GM21737 (cell line): ENCODE measurements around the gene PSTK.

Experiments used
- ATAC-seq: cut with Tn5 transposase; IDR thresholded peaks from one replicate; pipeline ENCODE4 v1.9.1; 2021; ENCODE audit warnings: mild to moderate bottlenecking, moderate library complexity; ENCODE audit not compliant: unreplicated experiment

PSTK gene

GRCh38 chr10:122992031-122992585, 11.9 kb downstream of the PSTK start:
- no peak for ATAC-seq

GRCh38 chr10:122993797-122994336, 13.7 kb downstream of the PSTK start:
- no peak for ATAC-seq

GRCh38 chr10:122995936-122996335, 15.7 kb downstream of the PSTK start:
- ATAC-seq: no peak

- ATAC-seq: no peak
Observed at GRCh38 chr10:122997864-122998263, 17.7 kb downstream of the PSTK start.

GRCh38 chr10:122998360-122998917, 18.2 kb downstream of the PSTK start:
- no peak for ATAC-seq

- no peak for ATAC-seq
Observed at GRCh38 chr10:122998934-122999333, 18.7 kb downstream of the PSTK start.

- no peak for ATAC-seq
Observed at GRCh38 chr10:122999347-122999746, 19.1 kb downstream of the PSTK start.

- ATAC-seq: no peak
Observed at GRCh38 chr10:123000155-123000554, 20.0 kb downstream of the PSTK start.

GRCh38 chr10:123001370-123001769, 21.2 kb downstream of the PSTK start:
- ATAC-seq: no peak

GRCh38 chr10:123004298-123004697, 24.1 kb downstream of the PSTK start:
- no peak for ATAC-seq

GRCh38 chr10:123007558-123008354, 27.6 kb downstream of the PSTK start:
- peak; percentile 31 for ATAC-seq

- peak; percentile 91 for ATAC-seq
Observed at GRCh38 chr10:123008355-123009104, 28.3 kb downstream of the PSTK start, which contains the start of the genes ACADSB and IKZF5. ACADSB (plus strand) TSS chr10:123009006; CDS start chr10:123009030, 24 bp downstream. IKZF5 (minus strand) TSS chr10:123008795; CDS start chr10:122998625, 10,170 bp downstream.

- peak; percentile 17 for ATAC-seq
Observed at GRCh38 chr10:123009105-123009820, 29.1 kb downstream of the PSTK start.

- ATAC-seq: no peak
Observed at GRCh38 chr10:123011987-123012386, 31.8 kb downstream of the PSTK start.

- no peak for ATAC-seq
Observed at GRCh38 chr10:123013456-123014419, 33.5 kb downstream of the PSTK start.

GRCh38 chr10:123014772-123015171, 34.6 kb downstream of the PSTK start:
- no peak for ATAC-seq

GRCh38 chr10:123016228-123016627, 36.0 kb downstream of the PSTK start:
- ATAC-seq: no peak

- no peak for ATAC-seq
Observed at GRCh38 chr10:123017421-123018165, 37.4 kb downstream of the PSTK start.

- ATAC-seq: no peak
Observed at GRCh38 chr10:123018531-123018930, 38.3 kb downstream of the PSTK start.
